Astrocyte (in vitro differentiated cells and primary cell): Measurements from ENCODE around the gene CASK. TPM values are rescaled to one million over a fixed set of nuclear protein-coding genes. Genes with fewer than 3 reads are reported as not detected.

Experiments used
- DNase-seq: peaks from one replicate; pipeline ENCODE4 v3.0.0-alpha.2; 2010; ENCODE audit warnings: low read depth
- FAIRE-seq: peaks from 2 replicates; lab custom pipeline; 2011; peaks lifted over from hg19 to GRCh38; lab: Jason Lieb, UNC
- H2AFZ ChIP-seq: 2 replicates; pipeline ENCODE4 v1.6.0; 2012; ENCODE audit warnings: low read depth, low read length, inconsistent platforms
- H3K27ac ChIP-seq: 2 replicates; pipeline ENCODE4 v1.5.1; 2011; ENCODE audit warnings: low read depth, low read length, inconsistent platforms
- H3K27me3 ChIP-seq: 2 replicates; pipeline ENCODE4 v1.6.0; 2011; ENCODE audit warnings: low read length, inconsistent platforms; ENCODE audit not compliant: insufficient read depth
- H3K36me3 ChIP-seq: 2 replicates; pipeline ENCODE4 v1.5.1; 2011; ENCODE audit warnings: low read length, inconsistent platforms; ENCODE audit not compliant: insufficient read depth
- H3K4me1 ChIP-seq: 2 replicates; pipeline ENCODE4 v1.5.1; 2011; ENCODE audit warnings: low read length, inconsistent platforms; ENCODE audit not compliant: insufficient read depth
- H3K4me2 ChIP-seq: 2 replicates; pipeline ENCODE4 v1.6.0; 2012; ENCODE audit warnings: low read length, inconsistent platforms
- H3K4me3 ChIP-seq: 2 replicates; pipeline ENCODE4 v1.5.1; 2011; ENCODE audit warnings: low read depth, mild to moderate bottlenecking, low read length, inconsistent platforms; ENCODE audit not compliant: insufficient read depth
- H3K79me2 ChIP-seq: 2 replicates; pipeline ENCODE4 v1.6.0; 2012; ENCODE audit warnings: mild to moderate bottlenecking, low read length, inconsistent platforms; ENCODE audit not compliant: insufficient read depth
- H3K9ac ChIP-seq: 2 replicates; pipeline ENCODE4 v1.6.0; 2012; ENCODE audit warnings: mild to moderate bottlenecking, low read length, inconsistent platforms
- H3K9me3 ChIP-seq: 2 replicates; pipeline ENCODE4 v1.5.1; 2012; ENCODE audit warnings: low read depth, mild to moderate bottlenecking, low read length, inconsistent platforms; ENCODE audit not compliant: insufficient read depth
- H4K20me1 ChIP-seq: 2 replicates; pipeline ENCODE4 v1.6.0; 2012; ENCODE audit warnings: low read length, inconsistent platforms; ENCODE audit not compliant: insufficient read depth
- H3K27ac Mint-ChIP-seq: one replicate; pipeline ENCODE4 v1.8.0; 2021; ENCODE audit warnings: mild to moderate bottlenecking, mixed read lengths; ENCODE audit not compliant: unreplicated experiment
- H3K27me3 Mint-ChIP-seq: one replicate; pipeline ENCODE4 v1.8.0; 2021; ENCODE audit warnings: low read depth, mixed read lengths; ENCODE audit not compliant: unreplicated experiment
- H3K36me3 Mint-ChIP-seq: one replicate; pipeline ENCODE4 v1.8.0; 2021; ENCODE audit warnings: low read depth, mixed read lengths; ENCODE audit not compliant: unreplicated experiment
- H3K4me1 Mint-ChIP-seq: one replicate; pipeline ENCODE4 v1.8.0; 2021; ENCODE audit warnings: low read depth, mixed read lengths; ENCODE audit not compliant: unreplicated experiment
- H3K4me3 Mint-ChIP-seq: one replicate; pipeline ENCODE4 v1.8.0; 2021; ENCODE audit warnings: mild to moderate bottlenecking, moderate library complexity, mixed read lengths; ENCODE audit not compliant: unreplicated experiment
- H3K9me3 Mint-ChIP-seq: one replicate; pipeline ENCODE4 v1.8.0; 2021; ENCODE audit warnings: mild to moderate bottlenecking, mixed read lengths; ENCODE audit not compliant: unreplicated experiment
- EZH2 ChIP-seq: IDR thresholded peaks from 2 replicates; pipeline ENCODE4 v1.6.1; 2012; ENCODE audit warnings: mild to moderate bottlenecking, low read length, inconsistent platforms; ENCODE audit not compliant: insufficient read depth
- total RNA-seq: library from RNA; stranded (reverse); gene quantifications from 2 replicates; pipeline ENCODE4 v1.2.1, GENCODE V29; 2021
- TF ChIP-seq, protein P1 (sequence below): IDR thresholded peaks from 2 replicates; pipeline ENCODE4 v1.5.1; 2011; ENCODE audit warnings: low read depth, mild to moderate bottlenecking, inconsistent platforms, low read length, moderate library complexity; ENCODE audit not compliant: insufficient read depth

The CASK gene
- total RNA-seq, 1 donor from 2014 or later = 99.3 TPM

- H3K4me3 Mint-ChIP-seq = no peak overlapping the region
- TF ChIP-seq, protein P1, sequence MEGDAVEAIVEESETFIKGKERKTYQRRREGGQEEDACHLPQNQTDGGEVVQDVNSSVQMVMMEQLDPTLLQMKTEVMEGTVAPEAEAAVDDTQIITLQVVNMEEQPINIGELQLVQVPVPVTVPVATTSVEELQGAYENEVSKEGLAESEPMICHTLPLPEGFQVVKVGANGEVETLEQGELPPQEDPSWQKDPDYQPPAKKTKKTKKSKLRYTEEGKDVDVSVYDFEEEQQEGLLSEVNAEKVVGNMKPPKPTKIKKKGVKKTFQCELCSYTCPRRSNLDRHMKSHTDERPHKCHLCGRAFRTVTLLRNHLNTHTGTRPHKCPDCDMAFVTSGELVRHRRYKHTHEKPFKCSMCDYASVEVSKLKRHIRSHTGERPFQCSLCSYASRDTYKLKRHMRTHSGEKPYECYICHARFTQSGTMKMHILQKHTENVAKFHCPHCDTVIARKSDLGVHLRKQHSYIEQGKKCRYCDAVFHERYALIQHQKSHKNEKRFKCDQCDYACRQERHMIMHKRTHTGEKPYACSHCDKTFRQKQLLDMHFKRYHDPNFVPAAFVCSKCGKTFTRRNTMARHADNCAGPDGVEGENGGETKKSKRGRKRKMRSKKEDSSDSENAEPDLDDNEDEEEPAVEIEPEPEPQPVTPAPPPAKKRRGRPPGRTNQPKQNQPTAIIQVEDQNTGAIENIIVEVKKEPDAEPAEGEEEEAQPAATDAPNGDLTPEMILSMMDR = no peak
- no peak overlapping the region for H3K27ac Mint-ChIP-seq
- no peak overlapping the region for H3K4me3 ChIP-seq
- no peaks in the 10 kb centered on the region for H3K4me1 ChIP-seq
- H3K4me1 Mint-ChIP-seq = peaks cover 3% of the 10 kb centered on the region
- H4K20me1 ChIP-seq = no peaks in the 10 kb centered on the region
- H3K27me3 Mint-ChIP-seq = no peaks in the 10 kb centered on the region
- DNase-seq (no peak), FAIRE-seq (no peak)
- no peaks in the 10 kb centered on the region for H3K79me2 ChIP-seq
- no peak overlapping the region for H3K4me2 ChIP-seq
- H3K36me3 ChIP-seq = no peaks in the 10 kb centered on the region
- no peaks in the 10 kb centered on the region for H3K36me3 Mint-ChIP-seq
- no peaks in the 10 kb centered on the region for H3K27me3 ChIP-seq
- no peaks in the 10 kb centered on the region for H3K9me3 Mint-ChIP-seq
- no peaks in the 10 kb centered on the region for H3K9me3 ChIP-seq
- H2AFZ ChIP-seq = no peak overlapping the region
- H3K9ac ChIP-seq = no peak overlapping the region
- H3K27ac ChIP-seq = no peak overlapping the region
These were observed 441.1 kb downstream of the CASK start for GRCh38 chrX:41482154-41482850.

- H3K27ac Mint-ChIP-seq = no peak overlapping the region
- TF ChIP-seq, protein P1 = peak; percentile 24
- no peak for TF ChIP-seq EZH2
- H3K27ac ChIP-seq = no peak overlapping the region
These were observed 441.9 kb downstream of the CASK start for GRCh38 chrX:41481264-41482109.

More at GRCh38 chrX:41481264-41482109, 441.9 kb downstream of the CASK start:
- Mint-ChIP-seq H3K4me3 (no peak overlapping the region), H3K36me3 (no peaks in the 10 kb centered on the region), H3K9me3 (no peaks in the 10 kb centered on the region), H3K27me3 (no peaks in the 10 kb centered on the region), H3K4me1 (peaks cover 3% of the 10 kb centered on the region)
- Histone ChIP-seq H4K20me1 (no peaks in the 10 kb centered on the region), H3K27me3 (no peaks in the 10 kb centered on the region), H3K9me3 (no peaks in the 10 kb centered on the region), H3K79me2 (no peaks in the 10 kb centered on the region), H2AFZ (no peak overlapping the region), H3K4me1 (no peaks in the 10 kb centered on the region), H3K4me3 (no peak overlapping the region), H3K36me3 (no peaks in the 10 kb centered on the region), H3K9ac (no peak overlapping the region), H3K4me2 (no peak overlapping the region)
- DNase-seq = no peak
- no peak for FAIRE-seq
